HK-2 (cell line): ENCODE results near the gene BASP1.
"Not testable (repeated sequence)": the region's sequence is repeated elsewhere in the genome, so short reads cannot be mapped to it uniquely, and the experiment has no call there.

Source experiments
- DNase-seq: peaks from one replicate; pipeline ENCODE4 v3.0.0-alpha.2; 2018; ENCODE audit not compliant: unreplicated experiment

BASP1 gene

DNA sequence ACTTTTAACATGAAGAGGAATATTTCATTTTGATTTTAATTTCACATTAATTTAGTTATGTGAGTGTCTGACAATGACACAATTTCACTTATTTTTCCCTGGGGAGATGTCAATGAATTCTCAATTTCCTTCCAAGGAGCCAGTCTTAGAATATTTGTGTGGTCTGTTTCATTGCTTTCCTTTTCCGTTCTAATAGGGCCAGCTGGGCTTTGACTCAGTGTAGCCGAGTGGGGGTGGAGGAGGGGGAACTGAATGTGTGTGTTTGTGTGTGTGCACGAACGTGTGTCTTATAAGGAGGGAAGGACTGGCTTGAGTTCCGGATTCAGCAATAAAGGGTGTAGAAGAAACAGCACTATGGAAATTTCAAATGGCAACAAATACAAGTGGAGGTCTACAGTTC, 100.0 kb downstream of the BASP1 start:
- DNase-seq = no peak

DNA sequence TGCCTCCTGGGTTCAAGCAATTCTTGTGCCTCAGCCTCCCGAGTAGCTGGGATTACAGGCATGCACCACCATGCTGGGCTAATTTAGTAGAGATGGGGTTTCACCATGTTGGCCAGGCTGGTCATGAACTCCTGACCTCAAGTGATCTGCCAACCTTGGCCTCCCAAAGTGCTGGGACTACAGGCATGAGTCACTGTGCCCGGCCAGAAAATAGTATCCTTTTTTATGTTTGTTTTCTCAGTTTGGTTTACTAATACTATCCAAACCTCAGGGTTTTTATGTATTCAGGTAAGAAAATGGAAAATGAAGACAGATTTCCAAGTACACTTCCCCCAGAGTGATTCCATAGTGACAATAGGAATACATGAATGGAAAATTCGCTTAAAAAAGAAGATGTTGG, 101.7 kb downstream of the BASP1 start:
- not testable (repeated sequence) for DNase-seq

- no peak for DNase-seq
These were observed 108.6 kb downstream of the BASP1 start for GRCh38 chr5:17325770-17326599.
